GM23338 (cell line): ENCODE measurements around the gene UBALD1. TPM values are rescaled to one million over a fixed set of nuclear protein-coding genes. Genes with fewer than 3 reads are reported as not detected.

Source experiments
- ATAC-seq: fragments of 200-7000 bp; cut with Tn5 transposase; 3 replicates; pipeline ENCODE4 v1.9.1; 2020
- DNase-seq: peaks from one replicate; pipeline ENCODE4 v3.0.0-alpha.2; 2015; ENCODE audit warnings: low spot score
- H2AFZ ChIP-seq: fragments of 200-600 bp; sonication (generic); 2 replicates; pipeline ENCODE4 v1.8.0; 2016; ENCODE audit warnings: antibody characterized with exemption, mild to moderate bottlenecking, moderate library complexity
- H3F3A ChIP-seq: fragments of 200-600 bp; sonication (generic); replicated peaks from 2 replicates; pipeline ENCODE4 v1.8.0; 2017; ENCODE audit warnings: antibody characterized with exemption, mixed run types, low read depth
- H3K27ac ChIP-seq: fragments of 200-600 bp; sonication (generic); 2 replicates; pipeline ENCODE4 v1.6.1; 2016; ENCODE audit warnings: low read depth
- H3K27me3 ChIP-seq: fragments of 200-600 bp; sonication (generic); 2 replicates; pipeline ENCODE4 v1.8.0; 2016; ENCODE audit warnings: mild to moderate bottlenecking, mixed run types, moderate library complexity; ENCODE audit not compliant: insufficient read depth
- H3K36me3 ChIP-seq: fragments of 200-600 bp; sonication (generic); 2 replicates; pipeline ENCODE4 v1.8.0; 2016; ENCODE audit warnings: mild to moderate bottlenecking; ENCODE audit not compliant: insufficient read depth
- H3K4me1 ChIP-seq: fragments of 200-600 bp; sonication (generic); 2 replicates; pipeline ENCODE4 v1.8.0; 2016; ENCODE audit warnings: mild to moderate bottlenecking, moderate library complexity; ENCODE audit not compliant: insufficient read depth
- H3K4me2 ChIP-seq: fragments of 200-600 bp; sonication (generic); 2 replicates; pipeline ENCODE4 v1.7.1; 2017; ENCODE audit warnings: mixed run types
- H3K4me3 ChIP-seq: fragments of 200-600 bp; sonication (generic); 2 replicates; pipeline ENCODE4 v1.6.1; 2016; ENCODE audit warnings: mixed run types
- H3K79me2 ChIP-seq: fragments of 200-600 bp; sonication (generic); replicated peaks from 2 replicates; pipeline ENCODE4 v1.8.0; 2017; ENCODE audit warnings: mild to moderate bottlenecking; ENCODE audit not compliant: insufficient read depth
- H3K9me2 ChIP-seq: fragments of 200-600 bp; sonication (generic); 2 replicates; pipeline ENCODE4 v1.8.0; 2017; ENCODE audit not compliant: insufficient read depth
- H4K20me1 ChIP-seq: fragments of 200-600 bp; sonication (generic); replicated peaks from 2 replicates; pipeline ENCODE4 v1.8.0; 2017; ENCODE audit warnings: mild to moderate bottlenecking; ENCODE audit not compliant: insufficient read depth
- H3K27ac Mint-ChIP-seq: 2 replicates; pipeline ENCODE4 v1.8.0; 2020; ENCODE audit warnings: inconsistent platforms, mild to moderate bottlenecking, moderate library complexity, mixed read lengths
- H3K27me3 Mint-ChIP-seq: 3 replicates; pipeline ENCODE4 v1.8.0; 2022; ENCODE audit warnings: low read depth, mild to moderate bottlenecking, moderate library complexity, mixed read lengths, inconsistent platforms; ENCODE audit not compliant: insufficient read depth, poor library complexity
- H3K36me3 Mint-ChIP-seq: 3 replicates; pipeline ENCODE4 v1.8.0; 2021; ENCODE audit warnings: low read depth, mild to moderate bottlenecking, inconsistent platforms, moderate library complexity, mixed read lengths
- H3K4me1 Mint-ChIP-seq: 3 replicates; pipeline ENCODE4 v1.8.0; 2020; ENCODE audit warnings: mild to moderate bottlenecking, inconsistent platforms, mixed read lengths
- H3K4me3 Mint-ChIP-seq: 3 replicates; pipeline ENCODE4 v1.8.0; 2021; ENCODE audit warnings: moderate library complexity, mild to moderate bottlenecking, inconsistent platforms, mixed read lengths
- H3K9me3 Mint-ChIP-seq: 3 replicates; pipeline ENCODE4 v1.8.0; 2020; ENCODE audit warnings: moderate library complexity, mild to moderate bottlenecking, inconsistent platforms, mixed read lengths
- CREB1 ChIP-seq: fragments of 250-450 bp; sonication (Bioruptor Pico); IDR thresholded peaks from 2 replicates; pipeline ENCODE4 v1.5.0; 2020; ENCODE audit warnings: low read depth, mild to moderate bottlenecking, moderate library complexity
- CTCF ChIP-seq, 2 experiments: fragments of 200-600 bp in 1 of 2; sonication (generic) in 1 of 2; conservative IDR thresholded peaks; 2 replicates each; pipeline versions ENCODE4 v1.5.1 to v1.6.1; 2016 to 2017; ENCODE audit warnings: antibody characterized with exemption in 2 of 2, low read depth in 2 of 2, mild to moderate bottlenecking in 2 of 2, moderate library complexity in 1 of 2
- ETS1 ChIP-seq: IDR thresholded peaks from 2 replicates; pipeline ENCODE4 v1.6.1; 2016; ENCODE audit warnings: antibody characterized with exemption
- EZH2 ChIP-seq: fragments of 200-600 bp; sonication (generic); IDR thresholded peaks from one replicate; pipeline ENCODE4 v1.8.0; 2017; ENCODE audit warnings: antibody characterized with exemption, mild to moderate bottlenecking, low read depth; ENCODE audit not compliant: unreplicated experiment
- JUNB ChIP-seq: IDR thresholded peaks from one replicate; pipeline ENCODE4 v1.6.1; 2016; ENCODE audit warnings: antibody characterized with exemption; ENCODE audit not compliant: unreplicated experiment
- NANOG ChIP-seq: IDR thresholded peaks from 2 replicates; pipeline ENCODE4 v1.6.1; 2016; ENCODE audit warnings: antibody characterized with exemption, borderline replicate concordance
- POLR2AphosphoS5 ChIP-seq: IDR thresholded peaks from 2 replicates; pipeline ENCODE4 v1.6.1; 2016; ENCODE audit warnings: antibody characterized with exemption, low read depth
- REST ChIP-seq: IDR thresholded peaks from one replicate; pipeline ENCODE4 v1.6.1; 2018; ENCODE audit warnings: antibody characterized with exemption; ENCODE audit not compliant: unreplicated experiment
- STAT1 ChIP-seq: IDR thresholded peaks from one replicate; pipeline ENCODE4 v1.6.1; 2016; ENCODE audit warnings: antibody characterized with exemption; ENCODE audit not compliant: unreplicated experiment
- ZNF114 ChIP-seq: fragments of 250-450 bp; sonication (Bioruptor Pico); IDR thresholded peaks from 2 replicates; pipeline ENCODE4 v1.5.0; 2020; ENCODE audit warnings: mild to moderate bottlenecking, moderate library complexity
- ZNF331 ChIP-seq: fragments of 250-450 bp; sonication (Bioruptor Pico); IDR thresholded peaks from 2 replicates; pipeline ENCODE4 v1.5.0; 2020; ENCODE audit warnings: low read depth, mild to moderate bottlenecking, moderate library complexity
- polyA plus RNA-seq: library from polyadenylated mRNA; unstranded; fragments of >200 nt; fragmentation: Nextera tagmentation; extraction: Ambion mirVana; gene quantifications from 2 replicates; pipeline ENCODE4 v1.2.1, GENCODE V29; 2016
- total RNA-seq: library from RNA; depleted of rRNA; stranded (reverse); fragments of >200 nt; shearing (Covaris generic); gene quantifications from 2 replicates; pipeline ENCODE4 v1.2.3, GENCODE V29; 2014

The UBALD1 gene
- total and polyA plus RNA-seq, 2 experiments from 2014 or later = 20.7 to 32.8 TPM

- no peak for TF ChIP-seq CTCF (conservative IDR thresholded peaks at IDR 0.05; ENCODE audit: low read depth in 2 of 2)
- no peak for TF ChIP-seq NANOG
- no peak for TF ChIP-seq REST
- TF ChIP-seq CREB1 (CRISPR knock-in tag) = no peak
- no peak for TF ChIP-seq STAT1
- no peak for TF ChIP-seq ZNF331
- TF ChIP-seq POLR2AphosphoS5 = no peak
- no peak for TF ChIP-seq JUNB
- no peak for TF ChIP-seq ZNF114 (CRISPR knock-in tag)
- TF ChIP-seq ETS1 = no peak
- no peak for TF ChIP-seq EZH2
Measured at GRCh38 chr16:4604401-4604800, 10.3 kb downstream of the UBALD1 start (continued).

GRCh38 chr16:4603624-4604170 lies 11.0 kb downstream of the UBALD1 start:
- TF ChIP-seq ZNF331 = no peak
- Histone ChIP-seq H3K36me3 (no peaks in the 10 kb centered on the region), H3K27me3 (no peaks in the 10 kb centered on the region), H3K9me2 (no peaks in the 10 kb centered on the region), H3K4me2 (no peak overlapping the region), H3K4me1 (no peaks in the 10 kb centered on the region; the same call in 1 of the 2 replicates), H3F3A (peaks cover 5% of the 10 kb centered on the region; the same call in 1 of the 2 replicates), H2AFZ (no peak overlapping the region), H4K20me1 (no peaks in the 10 kb centered on the region), H3K27ac (0 out of 2 replicates have a peak overlapping the region, but pooled peaks have one; percentile 39), H3K79me2 (no peaks in the 10 kb centered on the region), H3K4me3 (no peak overlapping the region)
- Mint-ChIP-seq H3K4me1 (peaks cover 10% of the 10 kb centered on the region), H3K36me3 (peaks cover 12% of the 10 kb centered on the region), H3K27ac (no peak overlapping the region), H3K4me3 (no peak overlapping the region), H3K9me3 (no peaks in the 10 kb centered on the region), H3K27me3 (peaks cover 18% of the 10 kb centered on the region)
- DNase-seq (no peak), ATAC-seq (no peak)
